SK-N-MC (cell line): ENCODE results near the gene SETD3.

Source experiments
- DNase-seq: peaks from one replicate; pipeline ENCODE4 v3.0.0-alpha.2; 2011; ENCODE audit warnings: low read depth, low spot score
- H3K27ac ChIP-seq: fragments of 200-600 bp; sonication (generic); 2 replicates; pipeline ENCODE4 v1.5.1; 2016; ENCODE audit warnings: mixed run types
- H3K36me3 ChIP-seq: fragments of 200-600 bp; sonication (generic); 2 replicates; pipeline ENCODE4 v1.6.1; 2017; ENCODE audit warnings: antibody characterized with exemption, low read length, mixed read lengths; ENCODE audit not compliant: insufficient read depth
- H3K4me3 ChIP-seq: fragments of 200-600 bp; sonication (generic); 2 replicates; pipeline ENCODE4 v1.5.1; 2016
- H3K9ac ChIP-seq: fragments of 200-600 bp; sonication (generic); 2 replicates; pipeline ENCODE4 v1.8.0; 2017; ENCODE audit warnings: mixed run types, mixed read lengths; ENCODE audit not compliant: insufficient read length
- H3K9me3 ChIP-seq: fragments of 200-600 bp; sonication (generic); 2 replicates; pipeline ENCODE4 v1.6.1; 2017; ENCODE audit warnings: low read depth, mild to moderate bottlenecking, antibody characterized with exemption, low read length, moderate library complexity, mixed read lengths
- EZH2 ChIP-seq: fragments of 200-600 bp; sonication (generic); IDR thresholded peaks from one replicate; pipeline ENCODE4 v1.6.1; 2017; ENCODE audit warnings: antibody characterized with exemption
- FOXP2 ChIP-seq: optimal IDR thresholded peaks from 2 replicates; pipeline ENCODE3; 2011; ENCODE audit warnings: mild to moderate bottlenecking, moderate library complexity; ENCODE audit not compliant: insufficient read depth; ENCODE audit errors: extremely low read length, control extremely low read depth
- POLR2AphosphoS5 ChIP-seq: IDR thresholded peaks from 2 replicates; pipeline ENCODE4 v1.6.1; 2012; ENCODE audit warnings: mild to moderate bottlenecking, low read depth, low read length, borderline replicate concordance

SETD3 gene

DNA sequence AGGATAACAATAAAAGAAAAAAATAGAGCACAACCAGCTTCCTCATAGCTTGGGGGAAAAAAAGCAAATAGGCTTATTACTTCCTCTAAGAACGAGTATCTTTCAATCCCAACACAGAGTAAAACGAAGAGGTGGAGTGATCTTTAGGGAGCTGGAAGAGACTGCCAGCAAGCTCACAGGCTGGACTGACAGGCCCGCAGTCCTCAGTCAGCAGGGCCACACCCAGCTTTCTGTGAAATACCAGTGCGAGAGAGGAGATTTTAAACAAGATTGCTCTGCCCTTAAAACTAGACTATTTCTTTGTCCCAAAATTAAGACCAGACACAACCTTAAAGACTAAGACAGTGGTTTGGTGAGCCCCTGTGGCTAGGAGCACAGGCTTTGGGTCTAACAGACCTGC is 32.9 kb downstream of the SETD3 start:
- Histone ChIP-seq H3K36me3 (peaks cover 52% of the 10 kb centered on the region), H3K9ac (no peak overlapping the region)
- TF ChIP-seq FOXP2 (no peak), POLR2AphosphoS5 (no peak), EZH2 (no peak)

DNA sequence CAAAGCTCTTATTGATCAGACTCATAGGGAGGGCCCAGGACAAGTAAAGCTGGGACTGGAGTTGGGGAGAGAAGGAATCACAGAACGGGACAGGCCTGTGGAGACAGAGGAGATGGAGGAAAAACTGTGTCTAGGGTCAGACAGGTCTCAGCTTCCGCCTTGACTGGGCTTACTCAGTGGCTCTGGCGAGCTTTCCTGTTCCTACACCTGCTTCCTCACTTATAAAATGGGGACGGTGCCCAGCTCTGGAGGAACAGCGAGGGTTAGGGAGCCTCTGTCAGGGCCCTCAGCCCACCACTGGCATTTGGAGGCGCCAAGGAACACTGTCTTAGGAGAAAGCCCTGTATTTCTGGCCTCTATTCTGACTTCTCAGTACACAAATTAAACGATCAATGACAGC is 34.7 kb downstream of the SETD3 start:
- Histone ChIP-seq H3K36me3 (peaks cover 51% of the 10 kb centered on the region), H3K4me3 (no peak overlapping the region), H3K9me3 (no peaks in the 10 kb centered on the region), H3K27ac (no peak overlapping the region), H3K9ac (no peak overlapping the region)
- no peak for TF ChIP-seq EZH2
- TF ChIP-seq FOXP2 = no peak
- TF ChIP-seq POLR2AphosphoS5 = no peak
- DNase-seq = no peak

More for the DNA sequence above, 32.9 kb downstream of the SETD3 start:
- no peaks in the 10 kb centered on the region for H3K9me3 ChIP-seq
- H3K4me3 ChIP-seq = no peak overlapping the region
- H3K27ac ChIP-seq = no peak overlapping the region
- no peak for DNase-seq

DNA sequence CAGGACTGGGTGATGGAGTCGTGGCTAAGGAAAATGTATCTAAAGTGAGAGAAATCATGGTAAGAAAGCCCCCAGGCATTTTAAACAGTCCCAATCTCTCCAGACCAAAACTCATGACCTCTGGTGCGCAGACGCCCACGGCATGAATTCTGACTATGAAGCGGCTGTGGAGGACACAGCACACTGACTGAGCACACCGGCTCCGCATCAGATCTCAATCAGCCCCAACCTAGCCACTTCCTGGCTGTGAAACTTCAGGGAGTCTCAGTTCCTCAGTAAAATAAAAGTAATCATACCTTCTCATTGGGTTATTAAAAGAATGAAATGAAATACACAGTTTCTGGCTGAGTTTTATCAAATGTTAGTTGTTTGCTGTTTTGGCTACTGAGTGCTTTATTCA is 38.7 kb downstream of the SETD3 start:
- H3K9me3 ChIP-seq = no peaks in the 10 kb centered on the region
- H3K9ac ChIP-seq = no peak overlapping the region
- H3K36me3 ChIP-seq = peaks cover 36% of the 10 kb centered on the region
- no peak for DNase-seq
- TF ChIP-seq POLR2AphosphoS5 (no peak), FOXP2 (no peak), EZH2 (no peak)
- no peak overlapping the region for H3K27ac ChIP-seq
- no peak overlapping the region for H3K4me3 ChIP-seq

DNA sequence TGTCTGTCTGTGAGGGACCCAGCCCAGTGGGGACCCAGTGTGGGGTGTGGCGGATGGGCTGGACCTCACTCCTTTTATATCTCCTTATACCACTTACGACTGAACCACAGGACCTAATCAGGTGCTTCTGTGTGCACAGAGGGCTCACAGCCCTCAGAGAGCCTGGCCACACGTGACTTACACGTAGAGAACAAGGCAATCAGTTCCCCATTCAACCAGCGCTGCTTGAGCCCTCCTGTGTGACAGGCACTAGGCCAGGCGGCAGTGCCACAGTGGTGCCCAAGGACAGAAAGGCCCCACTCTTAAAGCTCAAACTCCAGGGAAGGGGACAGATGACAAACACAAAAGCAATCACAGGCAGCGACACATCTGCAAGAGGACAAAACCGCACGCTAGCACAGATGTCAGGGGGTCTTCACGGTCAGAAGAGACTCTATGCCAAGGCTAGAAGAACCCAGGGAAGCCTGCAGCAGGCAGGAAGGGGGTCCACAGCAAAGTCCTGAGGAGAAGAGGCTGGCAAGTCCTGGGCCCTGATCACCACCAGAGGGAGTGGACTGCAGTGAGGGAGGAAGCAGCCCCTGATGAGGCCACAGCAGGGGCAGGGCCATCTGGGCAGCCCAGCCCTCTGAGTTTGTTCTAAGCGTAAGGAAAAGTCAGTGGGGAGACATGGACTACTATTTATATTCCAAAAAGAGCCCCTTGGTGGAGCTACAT is 39.3 kb downstream of the SETD3 start:
- TF ChIP-seq FOXP2 = no peak
- no peak for TF ChIP-seq EZH2
- no peak for DNase-seq

DNA sequence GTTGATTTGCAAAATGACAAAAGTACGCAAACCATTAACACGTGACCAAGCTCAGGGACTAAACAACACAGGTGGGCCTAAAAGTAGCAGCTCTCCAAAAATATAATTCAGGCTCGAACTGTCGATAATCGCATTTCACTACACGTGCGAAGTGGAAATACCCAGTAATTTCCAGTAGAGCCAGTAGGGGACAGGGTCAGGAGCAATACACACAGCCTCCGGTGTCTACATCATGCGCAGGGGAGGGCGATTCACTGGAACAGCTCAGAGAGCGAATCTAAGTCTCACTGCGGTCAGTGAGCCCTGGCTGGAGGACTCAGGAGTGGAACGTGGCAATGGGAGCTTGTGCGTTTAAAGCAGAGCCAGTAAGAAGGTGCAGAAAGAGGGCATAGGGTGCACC is 40.4 kb downstream of the SETD3 start:
- H3K9me3 ChIP-seq = no peaks in the 10 kb centered on the region
- peaks cover 36% of the 10 kb centered on the region for H3K36me3 ChIP-seq
- no peak overlapping the region for H3K4me3 ChIP-seq
- no peak overlapping the region for H3K9ac ChIP-seq
- no peak for DNase-seq
- TF ChIP-seq FOXP2 (no peak), POLR2AphosphoS5 (no peak), EZH2 (no peak)
- H3K27ac ChIP-seq = no peak overlapping the region

More for the DNA sequence above, 39.3 kb downstream of the SETD3 start:
- H3K27ac ChIP-seq = no peak overlapping the region
- H3K9me3 ChIP-seq = no peaks in the 10 kb centered on the region
- no peak overlapping the region for H3K9ac ChIP-seq
- H3K4me3 ChIP-seq = no peak overlapping the region
- H3K36me3 ChIP-seq = peaks cover 30% of the 10 kb centered on the region

DNA sequence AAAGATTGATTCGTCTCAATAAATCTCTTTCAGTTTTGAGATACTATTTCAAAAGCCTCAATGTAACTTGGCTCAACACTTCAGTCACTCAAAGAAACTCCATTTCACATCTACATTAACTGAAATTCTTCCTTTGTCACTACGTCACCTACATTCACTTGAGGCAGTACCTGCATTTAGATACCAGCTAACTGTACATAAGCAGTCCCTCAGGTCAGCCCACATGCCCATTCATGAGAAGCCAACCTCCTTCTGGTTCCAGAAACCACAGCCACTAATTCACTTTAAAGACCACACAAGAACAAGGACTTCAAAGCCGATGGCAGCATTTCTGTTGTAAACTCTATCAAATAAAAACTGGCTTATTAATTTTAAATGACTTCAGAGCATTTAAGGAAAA is 43.0 kb downstream of the SETD3 start:
- Histone ChIP-seq H3K9me3 (no peaks in the 10 kb centered on the region), H3K4me3 (no peak overlapping the region), H3K36me3 (peaks cover 39% of the 10 kb centered on the region), H3K9ac (no peak overlapping the region), H3K27ac (peak overlapping the region; percentile 12; the same call in 1 of the 2 replicates)
- TF ChIP-seq POLR2AphosphoS5 = no peak
- no peak for TF ChIP-seq FOXP2
- no peak for TF ChIP-seq EZH2
- no peak for DNase-seq

DNA sequence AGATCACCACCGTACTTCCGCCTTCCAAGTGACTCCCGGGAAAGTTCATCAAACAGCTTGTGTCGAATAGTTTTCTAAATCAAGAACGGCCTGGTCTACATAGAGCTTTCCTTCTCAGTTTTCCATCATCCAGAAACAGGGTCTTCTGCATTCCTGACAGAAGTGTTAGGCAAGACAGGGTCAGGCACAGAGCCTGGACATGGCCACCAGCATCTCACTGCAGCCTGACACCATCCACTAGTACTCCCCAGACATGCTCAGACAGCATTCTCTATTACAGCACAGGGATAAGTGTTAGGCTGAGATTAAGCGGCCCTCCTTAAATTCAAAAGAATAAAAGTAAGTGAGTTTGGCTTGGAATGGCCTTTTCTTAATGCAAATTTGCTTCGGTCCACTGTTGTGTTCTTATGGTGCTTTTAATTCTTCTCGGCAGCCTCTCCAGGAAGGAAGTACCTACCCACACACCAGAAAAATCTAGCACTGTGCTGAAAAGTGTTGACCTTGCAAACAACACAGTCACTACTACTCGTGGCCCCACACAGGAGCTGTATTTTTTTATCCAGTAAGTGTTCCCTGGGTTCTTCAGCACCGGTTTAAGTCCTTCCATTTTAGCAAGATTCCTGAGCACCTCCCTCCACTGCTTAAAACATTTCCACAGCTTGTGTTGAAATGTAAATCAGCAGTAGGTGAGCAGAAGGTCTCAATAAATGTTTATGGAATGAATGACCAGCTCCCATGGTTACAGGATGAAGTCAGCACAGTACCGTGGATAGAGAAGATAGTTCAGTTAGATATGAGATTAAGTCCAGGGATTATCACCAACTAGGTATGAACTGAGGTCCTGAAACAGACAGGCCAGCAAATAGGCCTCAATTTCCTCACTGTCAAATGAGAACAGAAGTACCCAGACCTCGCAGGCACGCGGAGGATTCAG is 44.1 kb downstream of the SETD3 start:
- Histone ChIP-seq H3K9me3 (no peaks in the 10 kb centered on the region), H3K4me3 (no peak overlapping the region), H3K9ac (no peak overlapping the region), H3K36me3 (peaks cover 47% of the 10 kb centered on the region), H3K27ac (0 out of 2 replicates have a peak overlapping the region, but pooled peaks have one; percentile 35)
- DNase-seq = peak; percentile 35
- TF ChIP-seq EZH2 (no peak), POLR2AphosphoS5 (peak; percentile 24; the same call in 1 of the 2 replicates)

DNA sequence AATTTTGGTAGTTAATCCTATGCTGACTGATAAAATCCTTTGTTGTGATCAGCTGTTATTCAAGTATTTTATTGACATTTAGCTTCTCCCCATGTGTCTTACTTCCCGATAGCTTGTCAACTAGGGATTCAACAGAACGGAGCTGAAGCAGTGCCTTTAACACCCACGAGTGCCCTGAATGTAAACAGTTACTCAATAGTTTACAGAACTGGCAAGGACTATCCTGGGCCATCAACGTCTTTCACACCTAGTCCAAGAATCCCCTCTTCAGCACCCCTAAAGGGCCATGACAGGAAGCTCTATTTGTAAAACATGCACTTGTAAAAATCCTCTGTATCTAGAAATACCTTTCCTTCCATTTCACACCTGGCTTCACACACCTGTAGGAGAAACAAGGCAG is 45.3 kb downstream of the SETD3 start:
- no peak overlapping the region for H3K4me3 ChIP-seq
- no peak overlapping the region for H3K9ac ChIP-seq
- no peaks in the 10 kb centered on the region for H3K9me3 ChIP-seq
- DNase-seq = no peak
- H3K36me3 ChIP-seq = peaks cover 50% of the 10 kb centered on the region
- H3K27ac ChIP-seq = no peak overlapping the region
- TF ChIP-seq EZH2 (no peak), POLR2AphosphoS5 (no peak), FOXP2 (no peak)
